Mammary epithelial cell (primary cell): ENCODE measurements around the gene SH3BGRL2.

Experiments used
- EZH2 ChIP-seq: IDR thresholded peaks from 2 replicates; pipeline ENCODE4 v1.6.1; 2012; ENCODE audit warnings: low read length, inconsistent platforms, borderline replicate concordance
- TF ChIP-seq, protein P1 (sequence below), 2 donors: IDR thresholded peaks in 1 of 2; conservative IDR thresholded peaks in 1 of 2; 2 replicates each; pipeline ENCODE4 v1.5.1; 2011 to 2012; ENCODE audit warnings: inconsistent platforms in 2 of 2, low read length in 2 of 2, mild to moderate bottlenecking in 2 of 2, control low read depth in 1 of 2, low read depth in 1 of 2; ENCODE audit not compliant: insufficient read depth in 1 of 2; ENCODE audit errors: extremely low read depth in 1 of 2

DNA sequence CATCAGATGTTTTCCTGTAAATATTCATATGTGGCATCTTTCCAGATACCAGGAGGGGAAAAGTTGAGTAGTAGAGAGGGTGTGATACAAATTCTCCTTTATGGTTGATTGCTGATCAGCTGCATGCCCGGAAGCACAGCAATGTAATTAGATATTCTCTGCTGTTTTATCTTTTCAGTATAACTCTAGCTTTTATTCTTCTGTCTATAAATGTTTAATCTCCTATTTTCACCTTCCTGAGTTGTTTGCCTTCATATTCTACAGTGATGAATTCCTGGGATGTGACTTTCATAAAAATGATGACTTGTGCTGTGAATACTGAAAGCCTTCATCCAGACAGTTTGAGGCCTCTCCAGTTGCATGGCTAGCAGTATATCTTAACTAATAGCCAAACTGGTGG is 53.7 kb downstream of the SH3BGRL2 start:
- TF ChIP-seq, protein P1, sequence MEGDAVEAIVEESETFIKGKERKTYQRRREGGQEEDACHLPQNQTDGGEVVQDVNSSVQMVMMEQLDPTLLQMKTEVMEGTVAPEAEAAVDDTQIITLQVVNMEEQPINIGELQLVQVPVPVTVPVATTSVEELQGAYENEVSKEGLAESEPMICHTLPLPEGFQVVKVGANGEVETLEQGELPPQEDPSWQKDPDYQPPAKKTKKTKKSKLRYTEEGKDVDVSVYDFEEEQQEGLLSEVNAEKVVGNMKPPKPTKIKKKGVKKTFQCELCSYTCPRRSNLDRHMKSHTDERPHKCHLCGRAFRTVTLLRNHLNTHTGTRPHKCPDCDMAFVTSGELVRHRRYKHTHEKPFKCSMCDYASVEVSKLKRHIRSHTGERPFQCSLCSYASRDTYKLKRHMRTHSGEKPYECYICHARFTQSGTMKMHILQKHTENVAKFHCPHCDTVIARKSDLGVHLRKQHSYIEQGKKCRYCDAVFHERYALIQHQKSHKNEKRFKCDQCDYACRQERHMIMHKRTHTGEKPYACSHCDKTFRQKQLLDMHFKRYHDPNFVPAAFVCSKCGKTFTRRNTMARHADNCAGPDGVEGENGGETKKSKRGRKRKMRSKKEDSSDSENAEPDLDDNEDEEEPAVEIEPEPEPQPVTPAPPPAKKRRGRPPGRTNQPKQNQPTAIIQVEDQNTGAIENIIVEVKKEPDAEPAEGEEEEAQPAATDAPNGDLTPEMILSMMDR (conservative IDR thresholded peaks at IDR 0.05 in 1 of 2, IDR thresholded peaks at IDR 0.05 in 1 of 2; ENCODE audit: extremely low read depth in 1 of 2, insufficient read depth in 1 of 2, low read depth in 1 of 2, low read length in 2 of 2), result no peak
- TF ChIP-seq EZH2, result no peak
